HG03442 (cell line): ENCODE results near the gene ZBTB42.
A peak's percentile ranks its signal among the peaks of the same experiment; 100 is the strongest.

Source experiments
- ATAC-seq: cut with Tn5 transposase; IDR thresholded peaks from one replicate; pipeline ENCODE4 v1.9.1; 2021; ENCODE audit warnings: mild to moderate bottlenecking, moderate library complexity; ENCODE audit not compliant: unreplicated experiment

Gene ZBTB42

DNA sequence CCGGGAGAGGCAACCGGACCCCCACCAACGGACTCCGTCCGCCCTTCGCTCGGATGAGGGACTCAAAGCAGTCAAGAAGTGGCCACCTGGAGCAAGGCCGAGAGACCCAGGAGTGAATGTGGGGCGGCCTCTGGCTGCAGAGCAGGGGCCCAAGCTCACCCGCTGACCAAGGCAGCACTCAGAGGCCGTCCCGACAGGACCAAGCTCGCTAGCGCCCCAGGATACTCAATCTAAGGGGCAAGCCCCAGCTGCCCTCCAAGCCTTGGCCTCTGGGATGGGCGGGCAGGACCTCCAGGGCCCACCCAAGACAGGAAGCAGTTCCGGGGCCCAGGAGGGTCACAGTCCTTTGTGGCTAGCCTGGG, 6.3 kb upstream of the ZBTB42 start:
- ATAC-seq: peak; percentile 3

DNA sequence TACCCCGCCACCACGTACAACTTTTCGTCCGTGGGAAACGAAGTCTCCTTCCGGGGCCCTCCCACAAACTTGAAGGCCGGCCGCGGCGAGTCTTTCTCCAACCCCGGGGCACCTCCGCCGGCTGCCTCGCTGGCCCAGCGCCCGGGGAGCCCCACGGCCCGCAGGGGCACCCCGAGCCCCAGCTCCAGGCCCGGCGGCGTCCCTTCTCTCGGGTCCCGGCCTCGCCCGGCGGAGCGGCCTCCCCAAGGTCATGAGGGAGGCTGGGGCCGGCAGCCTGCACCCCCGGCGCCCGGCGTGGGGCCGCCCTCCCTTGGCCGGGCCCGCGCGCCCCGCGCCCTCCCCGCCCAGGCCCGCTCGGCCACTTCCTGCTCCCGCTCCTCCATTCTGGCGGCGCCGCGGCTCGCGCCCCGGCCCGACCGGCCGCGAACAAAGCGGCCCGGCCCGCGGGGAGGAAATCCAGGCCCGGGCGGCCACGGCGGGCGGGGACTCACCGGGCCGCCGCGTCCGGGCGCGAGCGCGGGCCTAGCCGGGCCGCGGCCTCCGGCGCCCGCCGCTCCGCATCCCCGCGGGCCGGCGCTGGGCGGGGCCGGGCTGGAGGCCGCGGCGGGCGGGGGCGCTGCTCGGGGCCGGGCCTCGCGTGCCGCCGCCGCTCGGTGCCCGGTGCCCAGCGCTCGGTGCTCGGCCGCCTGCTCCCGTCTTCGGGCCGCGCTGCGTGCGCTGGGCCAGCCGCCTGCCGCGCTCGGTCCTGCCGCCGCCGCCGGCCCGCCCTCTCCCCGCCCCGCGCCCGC, 5.7 kb upstream of the ZBTB42 start, which contains the start of gene AKT1:
Gene AKT1, minus strand, starts transcription at position 756 of the 788 bp plus-strand sequence. CDS start 3,105 bp downstream, outside the sequence.
- peak; percentile 21 for ATAC-seq

DNA sequence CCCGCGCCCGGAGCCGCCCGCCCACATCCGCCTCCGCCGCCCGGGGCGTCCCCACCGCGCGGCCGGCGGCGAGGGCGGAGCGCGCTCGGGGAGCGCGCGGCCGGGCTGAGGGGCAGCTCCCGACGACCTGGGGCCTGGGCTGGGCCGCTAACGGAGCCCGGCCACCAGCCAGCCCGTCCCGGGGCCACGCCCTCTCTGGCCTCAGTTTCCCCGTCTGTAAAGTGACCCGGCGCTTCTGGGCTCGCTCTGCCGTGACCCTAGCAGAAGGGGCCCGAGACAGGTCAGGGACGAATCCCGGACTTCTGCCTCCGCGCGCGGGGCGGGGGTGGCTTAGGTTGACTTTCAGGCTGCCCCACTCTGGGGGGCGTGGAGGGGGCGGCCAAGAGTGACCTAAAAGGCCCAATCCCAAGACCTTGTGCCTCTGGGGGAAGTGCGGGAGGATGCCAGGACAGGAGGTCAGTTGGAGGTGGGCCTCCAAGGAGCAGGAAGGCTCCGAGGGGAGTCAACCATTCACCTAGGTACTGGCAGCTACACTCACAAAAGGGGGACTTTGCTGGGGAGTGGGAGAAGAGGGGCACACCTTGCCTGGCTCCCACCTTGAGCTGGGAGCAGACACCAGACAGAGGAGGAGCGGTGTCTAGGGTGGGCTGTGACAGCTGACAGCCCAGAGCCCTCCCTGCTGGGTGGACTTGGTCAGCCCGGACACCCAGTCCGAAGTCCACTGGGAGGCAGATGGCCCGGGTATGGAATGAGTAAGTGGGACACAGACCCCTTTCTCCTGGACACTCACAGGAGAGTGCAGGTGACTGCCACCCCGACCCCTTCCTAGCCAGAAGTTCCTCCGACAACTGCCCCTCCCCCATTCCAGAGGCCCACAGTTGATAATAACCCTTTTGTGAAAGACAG, 4.9 kb upstream of the ZBTB42 start:
- ATAC-seq: peak; percentile 29

DNA sequence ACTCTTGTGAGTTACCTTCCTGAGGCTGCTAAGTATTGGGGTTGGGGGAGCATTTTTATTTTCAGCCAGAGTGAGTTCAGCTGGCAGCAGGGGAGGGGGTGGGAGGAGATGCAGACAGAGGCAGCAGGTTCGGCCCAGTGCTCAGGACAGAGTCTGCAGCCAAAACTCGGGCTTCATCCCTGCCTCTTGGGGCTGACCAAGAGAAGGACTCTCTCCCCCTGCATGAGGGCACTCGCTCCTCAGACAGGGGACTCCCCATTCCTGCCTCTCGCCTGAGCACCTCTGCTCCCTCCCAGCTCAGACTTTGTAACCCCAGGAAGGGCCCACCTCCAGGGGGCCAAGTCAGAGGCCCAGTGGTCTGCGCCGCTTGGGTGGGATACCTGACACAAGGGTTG, 4.2 kb upstream of the ZBTB42 start:
- no peak for ATAC-seq

DNA sequence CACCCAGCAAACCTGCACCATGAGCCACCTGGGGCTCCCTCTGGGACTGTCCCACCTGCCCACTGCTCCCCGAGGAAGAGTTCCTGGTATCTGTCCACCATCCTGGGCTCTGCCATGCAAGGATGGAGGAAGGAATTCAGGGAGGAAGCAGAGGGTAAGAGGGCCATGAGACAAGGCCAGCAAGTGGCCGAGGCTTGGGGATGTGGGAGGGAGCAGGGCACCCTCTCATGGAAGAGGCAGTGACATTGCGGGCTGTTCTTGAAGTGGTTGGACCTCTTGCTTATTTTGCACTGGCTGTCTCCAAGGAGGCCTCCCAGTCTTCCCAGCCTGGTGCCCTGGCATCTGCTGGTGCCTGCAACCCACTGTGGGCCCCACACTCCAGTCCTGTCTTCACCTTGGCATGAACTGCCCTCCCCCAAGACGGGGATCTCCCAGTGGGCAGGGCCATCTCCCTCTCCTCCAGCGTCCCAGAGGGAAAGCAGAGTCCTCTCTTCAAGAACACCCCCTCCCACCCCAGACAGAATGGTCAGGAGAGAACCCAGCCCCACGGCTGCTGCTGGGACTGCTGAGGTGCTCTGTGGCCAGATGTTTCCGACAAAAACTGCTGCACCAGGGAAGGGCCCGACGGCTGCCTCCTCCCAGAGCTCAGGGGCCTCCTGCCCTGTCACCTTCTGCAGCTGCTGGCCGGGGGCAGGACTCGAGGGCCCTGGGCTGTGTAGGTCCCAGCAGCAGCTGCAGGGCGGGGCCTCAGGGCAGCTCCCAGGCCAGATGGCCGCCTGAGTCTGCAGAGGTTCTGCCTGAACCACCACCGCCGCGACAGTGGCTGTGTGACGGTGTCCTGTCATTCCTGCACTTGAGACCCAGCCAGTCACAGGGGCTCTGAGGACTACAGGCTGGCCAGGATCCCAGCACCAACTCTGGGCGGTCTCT, 3.5 kb upstream of the ZBTB42 start:
- ATAC-seq: no peak

DNA sequence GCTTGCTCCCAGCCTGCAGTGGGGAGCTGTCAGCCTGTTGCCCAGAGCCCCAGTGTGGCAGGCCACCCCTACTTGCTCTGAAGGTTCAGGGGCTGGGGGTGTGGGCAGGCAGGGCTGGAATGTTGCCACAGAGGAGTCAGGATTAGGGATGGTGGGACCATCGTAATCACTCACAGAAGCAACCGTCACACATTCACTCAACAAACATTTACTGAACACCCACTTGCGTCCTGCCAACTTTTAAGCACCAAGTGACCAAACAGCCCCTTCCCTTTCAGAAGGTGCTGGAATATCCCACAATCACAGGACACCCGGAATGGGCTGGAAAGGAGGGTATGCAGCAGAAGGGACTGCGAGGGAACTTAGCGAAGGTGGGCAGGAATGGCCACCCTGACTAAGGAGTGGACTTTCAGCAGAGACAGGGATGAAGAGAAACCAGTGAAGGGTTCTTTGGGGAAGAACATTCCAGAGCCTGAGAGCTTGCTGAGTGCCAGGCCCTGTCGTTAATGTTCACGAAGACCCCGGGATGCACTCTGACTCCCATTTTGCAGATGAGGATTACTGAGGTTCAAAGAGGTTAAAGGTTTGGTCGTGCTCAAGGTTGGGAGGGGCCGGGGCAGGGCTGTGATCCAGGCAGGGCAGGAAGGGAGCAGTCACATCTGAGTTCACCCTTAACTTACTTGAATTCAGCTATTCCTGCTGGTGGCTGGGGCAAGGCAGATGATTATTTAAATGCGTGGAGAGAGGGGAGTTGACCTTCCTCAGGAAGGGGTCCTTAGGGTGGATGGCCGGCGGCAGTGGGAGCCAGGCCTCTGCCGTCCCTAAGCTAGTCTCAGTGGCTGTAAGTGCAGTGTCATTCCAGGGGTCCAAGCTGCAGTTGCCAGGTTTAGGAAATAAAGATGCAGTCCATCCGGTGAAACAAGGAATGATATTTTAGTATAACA, 2.3 kb upstream of the ZBTB42 start:
- ATAC-seq: no peak

DNA sequence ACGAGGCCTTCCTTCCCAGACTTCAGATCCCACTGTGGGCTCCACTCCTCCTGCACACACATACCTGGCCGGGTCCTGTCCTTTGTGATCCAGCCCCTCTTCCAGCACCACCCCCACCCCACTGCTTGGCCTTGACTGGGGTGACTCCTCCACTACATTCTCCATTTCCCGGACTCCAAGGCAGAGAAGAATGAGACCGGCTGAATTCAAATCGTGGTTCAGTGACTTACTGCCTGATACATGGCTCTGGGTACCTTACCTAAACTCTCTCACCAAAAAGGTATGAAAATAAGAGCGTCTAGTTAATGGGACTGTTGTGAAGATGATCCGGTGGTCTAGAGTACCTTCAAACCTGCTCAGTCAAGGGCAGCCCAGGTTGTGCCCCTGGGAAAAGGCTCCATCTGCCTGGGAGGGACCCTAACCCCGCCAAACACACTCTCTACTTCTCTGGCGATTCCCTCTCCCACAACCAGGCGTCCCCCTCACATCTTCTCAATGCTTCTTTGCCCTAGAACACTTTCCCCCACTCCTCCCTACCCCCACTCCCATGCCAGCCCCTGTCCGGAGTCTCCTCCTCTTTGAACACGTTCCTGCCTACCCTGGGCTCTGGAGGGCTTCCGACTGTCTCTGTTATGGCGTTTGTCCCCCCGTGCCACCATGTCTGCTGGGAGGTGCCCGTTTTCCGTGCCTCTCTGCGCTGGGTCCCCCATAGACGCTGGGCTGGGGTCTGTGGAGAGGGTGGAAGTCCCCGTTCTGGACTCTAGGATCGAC, 1.5 kb upstream of the ZBTB42 start:
- no peak for ATAC-seq

DNA sequence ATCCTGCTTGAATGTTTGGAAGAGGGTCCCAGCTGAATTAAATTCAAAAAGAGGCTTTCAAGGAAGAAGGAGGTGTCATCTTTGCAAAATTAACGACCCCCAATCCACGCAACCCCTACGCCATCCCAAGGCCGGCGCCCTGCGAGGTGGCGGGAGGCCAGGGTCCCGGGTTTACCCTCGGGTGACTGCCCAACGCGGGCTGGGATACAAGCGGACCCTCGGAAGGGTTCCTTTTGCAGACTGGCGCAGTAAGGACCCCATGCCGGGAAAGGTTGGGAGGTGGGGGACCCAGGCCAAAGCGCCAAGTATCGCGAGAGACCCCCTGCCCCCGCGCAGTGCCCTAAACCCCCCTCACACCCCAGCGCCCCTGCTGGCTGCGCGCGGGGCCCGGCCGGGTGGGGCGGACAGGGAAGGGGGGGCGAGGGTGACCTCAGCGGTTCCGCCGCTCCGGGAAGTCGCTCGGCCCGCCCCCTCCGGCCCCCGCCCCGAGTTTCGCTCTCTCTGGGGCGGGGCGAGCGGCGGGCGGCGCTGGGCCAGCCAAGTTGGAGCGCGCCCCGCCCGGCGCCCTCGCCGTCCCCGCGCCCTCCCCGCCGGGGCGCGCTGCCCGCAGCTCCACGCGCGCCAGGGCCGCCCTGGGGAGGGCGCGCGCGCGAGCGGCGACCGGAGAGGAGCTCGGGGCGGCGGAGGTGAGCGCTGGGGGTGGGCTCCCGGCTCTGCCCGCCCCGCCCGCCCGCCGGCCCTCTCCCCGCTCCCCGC, 708 bp upstream of the ZBTB42 start:
- peak; percentile 46 for ATAC-seq

DNA sequence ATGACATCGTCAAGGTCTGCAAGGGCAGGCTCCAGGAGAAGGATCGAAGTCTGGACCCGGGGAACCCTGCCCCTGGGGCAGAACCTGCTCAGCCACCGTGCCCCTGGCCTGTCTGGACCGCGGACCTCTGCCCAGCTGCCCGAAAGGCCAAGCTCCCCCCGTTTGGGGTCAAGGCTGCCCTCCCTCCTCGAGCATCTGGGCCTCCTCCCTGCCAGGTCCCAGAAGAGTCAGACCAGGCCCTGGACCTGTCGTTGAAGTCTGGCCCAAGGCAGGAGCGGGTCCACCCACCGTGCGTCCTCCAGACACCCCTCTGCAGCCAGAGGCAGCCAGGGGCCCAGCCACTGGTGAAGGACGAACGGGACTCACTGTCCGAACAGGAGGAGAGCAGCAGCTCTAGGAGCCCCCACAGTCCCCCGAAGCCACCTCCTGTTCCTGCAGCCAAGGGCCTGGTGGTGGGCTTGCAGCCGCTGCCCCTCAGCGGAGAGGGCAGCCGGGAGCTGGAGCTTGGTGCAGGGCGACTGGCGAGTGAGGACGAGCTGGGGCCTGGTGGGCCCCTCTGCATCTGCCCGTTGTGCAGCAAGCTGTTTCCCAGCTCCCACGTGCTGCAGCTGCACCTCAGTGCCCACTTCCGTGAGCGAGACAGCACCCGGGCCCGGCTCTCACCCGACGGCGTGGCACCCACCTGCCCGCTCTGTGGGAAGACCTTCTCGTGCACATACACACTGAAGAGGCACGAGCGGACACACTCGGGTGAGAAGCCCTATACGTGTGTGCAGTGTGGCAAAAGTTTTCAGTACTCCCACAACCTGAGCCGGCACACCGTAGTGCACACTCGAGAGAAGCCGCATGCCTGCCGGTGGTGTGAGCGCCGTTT, 856 bp downstream of the ZBTB42 start:
- ATAC-seq: no peak

DNA sequence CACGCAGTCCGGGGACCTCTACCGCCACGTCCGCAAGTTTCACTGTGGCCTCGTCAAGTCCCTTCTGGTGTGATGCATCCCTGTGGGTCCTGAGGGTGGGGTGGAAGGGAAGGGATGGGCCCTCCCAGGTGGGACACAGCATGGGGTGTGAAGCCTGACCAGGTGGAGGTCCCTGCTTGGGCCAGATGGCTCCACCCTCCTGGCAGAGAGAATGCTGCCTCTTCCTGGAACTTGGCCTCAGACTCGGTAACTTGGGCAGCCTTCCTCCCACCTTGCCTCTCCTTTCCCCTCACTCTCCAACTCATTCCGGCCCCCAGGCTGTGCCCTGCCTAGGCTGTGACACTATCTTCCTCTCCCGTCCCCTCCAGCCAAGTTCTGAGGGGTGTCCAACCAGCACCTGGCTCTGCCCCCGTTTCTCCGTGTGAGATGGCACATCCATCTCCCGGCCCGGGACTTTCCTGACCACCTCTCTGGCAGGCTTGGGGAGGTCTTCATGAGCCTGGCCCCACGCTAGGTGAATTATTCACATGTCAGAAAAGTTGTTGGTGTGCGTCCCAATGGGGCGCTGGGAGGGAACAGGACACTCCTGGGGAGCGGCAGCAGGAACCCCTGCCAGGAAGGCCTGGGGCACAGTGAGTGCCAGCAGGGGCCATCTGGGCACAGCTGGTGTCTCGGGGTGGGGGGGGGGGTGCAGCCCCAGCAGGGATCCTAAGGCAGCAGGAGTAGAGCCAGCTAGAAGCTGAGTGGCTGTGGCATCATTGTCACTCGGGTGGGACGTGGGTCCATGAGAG, 1.7 kb downstream of the ZBTB42 start:
- ATAC-seq: no peak

DNA sequence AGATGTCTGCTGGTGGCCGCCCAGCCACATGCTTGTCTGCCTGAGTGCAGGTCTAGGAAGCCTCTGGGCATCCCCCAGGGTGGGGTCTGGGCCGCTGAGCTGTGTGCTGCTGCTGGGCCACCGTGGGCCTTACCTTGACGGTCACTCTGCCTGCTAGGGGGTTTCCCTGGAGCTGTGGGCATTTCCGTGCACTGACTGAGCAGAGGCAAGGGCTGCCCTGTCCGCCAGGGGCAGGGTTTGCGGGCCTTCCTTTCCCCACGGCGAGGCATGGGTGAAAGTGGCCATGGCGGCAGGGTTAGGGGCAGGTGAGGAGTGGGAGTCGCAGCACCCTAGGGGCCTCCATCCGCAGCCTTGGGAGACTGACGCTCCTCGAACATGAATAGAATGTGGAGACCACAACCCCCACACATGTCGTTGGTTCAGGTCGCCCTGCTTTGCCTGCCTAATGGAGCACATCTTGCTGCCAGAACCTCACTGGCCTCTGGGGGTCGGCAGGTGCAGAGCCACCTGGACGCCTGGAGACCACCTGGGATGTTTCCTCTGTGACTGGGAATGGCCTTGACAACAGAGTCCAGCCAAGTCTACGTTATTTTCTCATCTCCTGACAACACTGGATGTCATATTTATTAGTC, 2.5 kb downstream of the ZBTB42 start:
- ATAC-seq: no peak

DNA sequence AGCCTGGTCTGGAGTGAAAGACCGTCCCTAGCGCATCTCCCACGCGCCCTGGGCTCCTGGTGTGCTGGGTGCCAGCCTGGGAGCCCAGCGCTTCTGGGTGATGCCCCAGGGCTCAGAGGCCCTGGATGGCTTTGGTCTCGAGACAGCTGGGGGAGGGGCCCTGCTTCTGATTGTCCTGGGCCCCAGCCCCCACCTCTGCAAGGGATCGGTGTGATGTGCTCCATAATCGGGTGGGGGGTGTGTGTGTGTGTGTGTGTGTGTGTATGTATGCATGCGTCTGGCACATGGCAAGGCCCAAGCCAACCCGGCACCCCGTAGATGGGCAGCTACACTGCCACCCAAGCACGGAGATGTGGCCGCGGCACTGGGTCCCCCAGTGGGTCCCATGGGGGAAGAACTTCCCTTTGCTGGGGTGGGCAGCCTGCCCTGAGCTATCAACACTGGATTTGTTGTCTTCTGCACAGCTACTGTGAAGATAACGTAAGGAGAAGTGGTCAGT, 3.1 kb downstream of the ZBTB42 start:
- no peak for ATAC-seq

DNA sequence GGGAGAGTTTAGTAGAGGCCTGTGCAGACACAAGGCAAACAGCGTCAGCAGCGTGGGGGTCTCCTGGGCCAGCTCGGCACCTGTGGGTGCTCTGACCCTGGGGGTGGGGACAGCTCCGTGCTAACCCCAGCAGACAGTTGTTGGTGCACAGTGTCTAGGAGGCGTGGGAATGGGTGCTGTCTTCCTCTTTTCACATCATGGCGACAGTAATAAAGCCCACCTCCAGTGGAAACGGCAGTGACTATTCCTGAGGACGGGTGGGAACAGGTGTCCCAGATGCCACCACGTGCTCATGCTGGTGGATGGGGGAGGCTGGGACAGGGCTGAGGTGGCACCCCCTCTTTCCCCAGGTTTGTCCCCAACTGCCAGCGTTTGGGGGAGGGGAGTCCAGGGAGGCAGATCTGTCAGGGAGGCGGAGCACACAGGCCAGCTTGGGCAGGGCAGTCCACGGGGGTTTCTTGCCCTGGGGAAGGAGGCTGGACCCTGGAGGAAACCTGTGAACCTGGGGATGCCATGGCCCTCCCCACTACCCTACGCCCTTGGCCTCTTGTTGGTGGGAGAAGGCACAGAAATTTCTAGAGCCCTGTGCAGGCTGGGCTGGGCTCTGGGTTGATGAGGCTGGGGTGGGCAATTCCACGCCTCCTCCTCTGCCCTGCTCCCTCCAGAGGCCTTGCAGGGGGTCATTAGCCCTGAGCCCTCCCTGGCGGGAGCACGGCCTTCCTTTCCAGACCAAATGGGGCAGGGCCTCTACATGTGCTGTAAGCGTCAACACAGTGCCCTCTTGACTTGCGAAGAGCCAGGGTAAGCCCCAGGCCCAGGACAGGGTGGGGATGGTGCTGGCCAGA, 3.8 kb downstream of the ZBTB42 start:
- no peak for ATAC-seq

DNA sequence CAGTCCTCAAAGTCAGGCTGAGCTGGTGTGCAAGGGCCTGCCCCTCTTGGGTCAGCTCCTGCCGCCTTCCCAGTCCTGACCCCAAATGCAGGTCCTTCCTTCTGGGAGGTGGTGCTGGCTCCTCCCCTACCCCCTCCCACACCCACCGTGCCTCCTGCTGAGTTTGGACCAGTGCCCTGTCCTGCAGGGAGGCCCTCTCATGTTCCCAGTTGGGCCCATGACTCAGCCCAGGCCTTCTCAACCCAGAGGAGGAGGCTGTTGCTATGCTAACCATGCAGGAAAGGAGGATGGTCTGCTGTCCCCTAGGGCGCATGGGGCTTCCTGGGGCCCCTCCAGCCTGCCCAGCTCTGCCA, 4.4 kb downstream of the ZBTB42 start:
- no peak for ATAC-seq

DNA sequence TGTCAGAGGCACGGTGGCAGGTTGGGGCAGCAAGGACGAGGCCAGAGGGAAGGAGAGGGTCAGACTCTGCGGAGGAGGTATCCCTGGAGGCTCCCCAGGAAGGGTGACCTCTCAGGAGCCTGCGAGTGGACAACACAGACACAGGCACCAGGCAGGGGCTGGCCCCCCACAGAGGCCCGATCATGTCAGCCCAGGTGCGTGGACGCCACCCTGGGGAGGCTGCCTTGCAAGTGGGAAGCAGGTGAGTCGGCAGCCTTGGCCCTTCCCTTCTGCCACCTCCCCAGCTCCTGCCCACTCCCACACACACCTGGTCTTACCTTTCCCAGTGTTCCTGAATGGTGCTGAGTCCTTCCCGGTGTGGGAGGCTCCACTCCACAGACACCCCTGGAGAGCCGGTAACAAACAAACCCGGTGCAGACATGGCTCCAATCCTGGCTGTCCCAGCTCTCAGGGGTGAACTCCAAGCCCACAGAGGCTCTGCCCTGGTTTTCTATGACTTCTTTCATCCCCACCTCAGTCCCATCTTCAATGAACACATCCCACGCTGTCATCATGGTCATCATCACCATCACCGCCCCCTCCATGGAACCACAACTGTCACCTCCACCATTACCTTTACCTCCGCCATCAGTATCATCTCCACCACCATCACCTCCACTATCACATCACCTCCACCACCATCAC, 5.2 kb downstream of the ZBTB42 start:
- no peak for ATAC-seq
